Fibroblast of skin of left quadriceps (primary cell): ENCODE results near the gene RTTN.

ENCODE experiments used
- DNase-seq, 2 experiments: peaks; one replicate each; pipeline ENCODE4 v3.0.0-alpha.2; 2013; ENCODE audit warnings: low read depth in 2 of 2

RTTN gene

DNA sequence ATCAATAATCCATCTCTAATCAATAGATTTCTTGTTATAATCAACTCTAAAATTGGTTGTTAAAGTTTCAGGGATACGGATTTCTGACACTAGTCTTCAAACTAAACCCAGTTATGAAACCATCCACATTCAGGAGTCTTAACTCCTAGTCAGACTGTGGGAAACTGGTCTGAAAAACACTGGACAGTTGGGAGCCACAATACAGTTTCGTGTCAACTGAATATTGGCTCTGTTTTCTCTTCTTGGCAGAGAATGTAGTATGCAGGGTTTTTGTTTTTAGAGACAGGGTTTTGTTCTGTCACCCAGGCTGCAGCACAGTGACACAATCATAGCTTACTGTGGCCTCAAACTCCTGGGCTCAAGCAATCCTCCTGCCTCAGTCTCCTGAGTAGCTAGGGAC is 123.1 kb downstream of the RTTN start:
- DNase-seq, result no peak

DNA sequence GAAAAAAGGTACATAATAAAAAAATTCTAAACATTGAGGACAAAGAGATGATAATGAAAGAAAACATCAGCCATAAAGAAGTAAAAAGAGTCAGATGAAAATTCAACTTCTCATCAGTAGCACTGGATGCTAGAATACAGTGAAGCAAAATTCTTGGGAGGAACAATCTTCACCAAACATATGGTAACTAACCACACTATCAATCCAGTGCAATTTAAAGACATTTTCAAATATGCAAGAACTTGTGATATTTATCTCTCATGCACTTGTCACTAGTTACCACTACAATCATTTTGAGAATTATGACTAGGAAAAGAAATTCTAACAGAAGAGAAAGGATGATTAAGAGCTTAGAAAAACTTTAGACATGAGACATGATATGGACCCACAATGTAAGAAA is 127.4 kb downstream of the RTTN start:
- DNase-seq, result no peak

DNA sequence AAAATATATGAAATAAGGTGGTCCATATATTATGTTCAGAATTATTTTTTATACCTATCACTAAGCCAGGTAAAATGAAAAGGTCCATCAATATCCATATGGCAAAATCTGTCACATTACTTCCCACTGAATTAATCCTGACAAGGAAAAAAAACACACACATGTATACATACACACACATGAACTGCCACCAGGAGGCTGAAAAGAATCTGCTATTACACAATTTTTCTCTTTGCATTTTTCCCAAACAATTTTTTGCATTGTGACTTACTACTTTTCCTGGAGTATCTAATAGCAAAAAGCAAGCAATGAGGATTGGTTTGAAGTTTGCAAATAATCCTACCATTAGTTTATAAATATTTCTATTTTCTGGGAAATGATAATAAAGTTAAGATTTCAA is 129.6 kb downstream of the RTTN start:
- DNase-seq, result no peak

DNA sequence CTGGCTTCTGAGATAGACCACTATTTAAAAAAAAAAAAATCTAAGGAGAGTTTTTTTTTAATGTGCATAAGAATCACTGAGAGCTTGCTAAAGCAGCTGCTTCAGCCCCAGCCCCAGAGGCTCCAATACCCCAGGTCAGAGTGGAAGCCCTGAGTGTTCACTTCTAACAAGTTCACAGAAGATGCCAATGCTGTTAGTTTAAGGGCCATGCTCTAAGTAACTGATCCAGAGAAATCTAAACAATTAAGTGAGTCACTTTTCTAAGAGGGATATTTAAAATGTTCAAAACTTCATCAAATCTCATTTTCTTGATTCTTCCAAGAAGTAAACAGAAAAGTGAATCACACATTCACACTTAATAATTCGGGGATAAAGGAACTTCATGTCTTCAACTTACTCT is 131.4 kb downstream of the RTTN start:
- no peak for DNase-seq

DNA sequence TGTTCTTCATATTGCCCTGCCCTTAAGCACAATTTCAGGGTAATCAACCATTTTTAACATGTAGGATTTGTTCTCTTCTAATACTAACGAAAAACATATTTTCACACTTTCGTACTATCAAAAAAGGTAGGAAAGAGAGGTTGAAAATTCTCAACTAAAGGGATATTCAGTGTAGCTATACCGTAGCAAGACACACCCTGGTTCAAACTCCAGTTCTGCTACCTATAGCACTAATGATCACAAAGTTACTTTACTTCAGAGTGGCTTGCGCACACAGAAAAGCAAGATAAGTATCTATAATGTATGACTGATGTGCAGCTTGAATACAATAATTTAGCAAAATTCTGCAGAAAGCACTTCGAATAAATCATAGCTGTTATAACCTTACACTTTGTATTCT is 132.1 kb downstream of the RTTN start:
- DNase-seq, result no peak

DNA sequence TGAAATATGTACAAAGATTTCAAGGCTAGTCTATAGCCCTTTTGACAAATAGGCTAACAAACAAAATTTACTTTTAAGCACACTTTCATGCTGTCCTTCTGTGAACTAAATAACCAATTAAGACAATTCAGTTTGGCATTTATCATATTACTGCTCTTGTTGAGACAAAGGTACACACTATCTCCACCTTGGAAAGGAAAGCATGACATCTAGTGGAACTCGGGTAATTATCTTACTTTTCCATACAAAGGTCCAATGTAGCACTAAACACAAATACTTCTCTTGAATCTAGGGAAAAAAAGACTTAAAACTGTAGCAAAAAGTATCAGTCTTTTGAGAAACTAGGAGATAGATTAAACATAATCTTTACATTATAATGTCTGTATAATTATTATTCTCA is 132.8 kb downstream of the RTTN start:
- peak; percentile 20 to 25 for DNase-seq

DNA sequence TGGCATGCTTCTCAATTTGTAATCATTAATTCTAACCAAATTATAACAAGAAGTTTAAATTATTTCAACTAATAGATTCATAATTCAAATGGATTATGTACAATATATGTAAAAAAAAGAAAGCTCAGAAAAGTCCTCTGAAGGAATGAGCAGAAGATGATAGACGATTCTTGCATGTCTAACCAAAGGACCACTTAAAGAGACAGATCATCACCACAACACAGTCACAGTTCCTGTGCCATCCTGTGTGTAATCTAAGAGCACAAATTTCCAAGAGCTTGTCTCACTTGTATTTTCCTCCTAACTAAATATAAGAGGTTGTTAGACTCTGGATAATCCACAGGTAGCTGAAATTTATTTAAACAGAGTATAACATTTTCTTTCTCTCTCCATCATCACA is 135.5 kb downstream of the RTTN start:
- no peak for DNase-seq

DNA sequence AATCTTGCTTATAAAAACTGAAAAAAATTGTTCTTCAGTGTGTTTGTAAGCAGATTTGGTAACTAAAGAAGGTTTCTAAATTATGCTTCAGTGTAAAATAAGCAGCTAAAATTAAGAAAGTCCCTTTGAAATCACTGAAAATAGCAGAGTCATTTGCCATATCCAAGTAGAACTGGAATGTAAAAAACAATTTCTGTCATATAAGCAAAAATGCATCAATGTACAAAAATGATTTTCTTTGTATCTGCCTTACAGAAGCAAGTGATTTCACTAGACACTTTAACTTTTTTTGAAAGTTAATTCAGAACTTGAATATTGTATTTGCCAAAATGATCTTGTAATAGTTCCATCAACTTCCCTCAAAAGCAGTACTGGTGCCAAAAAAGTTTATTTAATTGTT is 136.1 kb downstream of the RTTN start:
- no peak for DNase-seq

DNA sequence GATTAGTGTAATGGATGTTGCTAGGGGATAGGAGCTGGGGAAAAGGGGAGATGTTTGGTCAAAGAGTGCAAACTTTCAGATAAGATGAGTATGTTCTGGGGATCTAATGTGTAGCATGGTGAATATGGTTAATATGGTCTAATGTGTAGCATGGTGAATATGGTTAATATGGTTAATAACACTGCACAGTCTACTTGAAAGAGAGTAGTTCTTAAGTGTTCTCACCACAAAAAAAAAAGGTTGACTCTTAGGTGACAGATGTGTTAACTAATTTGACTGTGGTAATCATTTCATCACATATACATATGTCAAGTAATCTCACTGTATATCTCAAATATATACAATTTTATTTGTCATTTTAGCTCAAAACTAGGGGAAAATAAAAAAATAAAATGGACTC is 136.5 kb downstream of the RTTN start:
- DNase-seq, result no peak

DNA sequence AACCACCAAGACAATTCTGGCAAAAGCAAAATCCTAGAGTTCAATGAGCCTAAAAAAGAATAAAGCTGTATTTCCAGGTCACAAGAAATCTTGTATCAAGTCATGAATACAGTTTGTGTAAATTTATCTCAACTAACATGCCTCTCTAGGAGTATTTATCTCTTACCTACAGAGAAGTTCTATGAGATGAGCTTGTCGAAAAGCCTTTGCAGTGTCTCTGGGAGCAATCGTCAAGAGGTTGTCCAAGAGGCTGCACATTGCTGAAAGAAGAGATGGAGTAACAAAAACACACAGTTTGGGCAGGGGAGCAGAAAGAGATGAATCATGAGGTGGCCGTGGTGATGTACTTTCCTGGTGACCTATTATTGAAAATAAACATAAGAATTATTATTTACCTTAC is 145.8 kb downstream of the RTTN start:
- DNase-seq, result no peak

DNA sequence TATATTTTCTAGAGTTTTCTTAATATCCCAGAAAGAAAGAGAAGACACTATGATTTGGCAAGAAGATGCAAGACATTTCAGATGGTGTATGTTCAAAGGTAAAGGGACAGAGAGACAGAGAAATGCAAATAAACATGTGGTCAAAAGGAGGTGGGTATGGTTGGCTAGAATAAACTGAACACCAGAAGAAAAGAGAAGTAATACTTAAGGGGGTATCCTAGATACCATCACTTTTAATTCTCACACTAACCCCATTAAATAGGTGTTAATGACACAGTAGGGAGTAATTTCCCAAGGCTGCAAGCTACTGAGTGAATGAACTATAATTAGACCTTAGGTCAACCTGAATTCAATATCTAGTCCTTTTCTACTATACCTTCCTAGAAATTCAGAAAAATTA is 146.6 kb downstream of the RTTN start:
- no peak for DNase-seq

DNA sequence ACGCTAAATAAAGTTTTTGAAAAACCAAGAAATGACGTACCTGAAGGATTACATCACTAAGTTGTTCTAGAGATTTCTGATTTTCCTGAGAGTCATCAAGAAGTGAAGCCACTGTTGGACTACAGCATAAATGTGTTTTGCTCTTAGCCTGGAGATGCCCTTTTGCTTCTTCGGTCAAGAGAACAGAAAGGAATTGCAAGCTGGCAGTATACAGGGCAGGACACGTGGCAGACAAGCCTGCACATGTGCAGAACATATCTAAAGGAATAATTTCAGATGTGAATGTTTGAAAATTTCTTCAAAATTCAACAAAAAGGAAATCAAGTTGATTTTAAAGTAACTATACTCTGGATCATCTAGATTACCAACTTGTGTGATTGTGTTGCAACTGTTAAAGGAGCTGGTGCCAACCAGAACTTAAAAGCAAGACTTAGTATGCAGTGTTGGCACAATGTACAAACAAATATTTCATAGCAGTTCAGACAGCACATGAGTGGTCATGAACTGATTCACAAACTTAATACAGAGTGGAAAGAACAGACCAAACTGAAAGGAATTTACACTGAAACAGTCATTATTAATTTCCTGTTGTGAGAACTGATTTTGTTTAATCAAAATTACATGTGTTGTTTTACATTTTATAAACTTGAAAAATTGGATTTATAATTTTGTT is 157.4 kb downstream of the RTTN start:
- DNase-seq, result peak; percentile 4 to 12

DNA sequence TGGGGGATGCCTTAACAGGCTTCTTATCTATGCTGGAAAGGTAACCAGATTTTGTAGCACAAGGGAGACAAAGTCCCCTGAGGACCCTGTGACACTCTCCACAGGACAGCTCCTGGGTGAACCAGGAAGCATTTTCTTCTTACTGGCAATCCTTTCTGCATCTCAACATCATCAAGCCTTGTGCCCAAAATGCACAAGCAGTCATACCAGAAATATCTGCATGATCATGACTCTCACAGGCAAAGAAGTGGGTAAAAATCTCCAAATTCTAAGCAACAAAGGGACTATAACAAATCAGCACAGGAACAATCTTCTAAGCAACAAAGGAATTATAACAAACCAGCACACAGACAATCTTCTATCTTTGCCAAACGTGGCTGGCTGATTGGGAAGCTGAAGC is 158.7 kb downstream of the RTTN start:
- no peak for DNase-seq

DNA sequence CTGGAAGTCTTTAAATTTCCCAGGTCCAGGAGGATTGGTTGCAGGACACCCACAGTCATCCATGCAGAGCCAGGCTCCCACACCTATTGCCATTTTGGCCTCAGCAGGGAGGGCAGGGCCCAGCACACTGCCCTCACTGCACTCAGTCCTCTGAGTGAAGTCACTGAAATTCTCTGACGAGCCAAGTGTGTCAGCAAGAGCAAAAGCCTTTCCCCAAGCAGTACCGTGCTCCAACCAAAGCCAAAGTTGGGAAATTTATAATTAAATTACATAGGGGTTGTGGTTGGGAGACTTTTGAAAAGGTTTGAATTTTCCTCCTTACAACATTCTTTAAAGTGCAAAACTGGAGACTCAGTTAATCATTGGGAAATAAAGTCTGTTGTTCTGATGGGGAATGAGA is 159.3 kb downstream of the RTTN start:
- DNase-seq, result peak; percentile 37 to 45

DNA sequence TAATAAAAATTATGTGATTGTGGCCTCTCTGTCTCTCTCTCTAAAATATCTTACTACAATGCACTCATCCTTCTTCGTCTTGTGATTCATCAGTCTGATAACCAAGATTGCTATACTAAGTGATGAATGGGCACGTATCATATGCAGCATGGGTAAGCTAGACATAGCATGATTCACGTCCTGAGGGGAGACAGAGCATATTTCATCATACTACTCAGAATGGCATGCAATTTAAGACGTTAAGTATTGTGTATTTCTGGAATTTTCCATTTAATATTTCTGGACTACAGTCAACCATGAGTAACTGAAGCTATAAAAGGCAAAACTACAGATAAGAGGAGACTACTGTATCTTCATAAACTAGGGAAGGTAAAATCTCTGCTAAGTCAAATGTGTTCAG is 160.9 kb downstream of the RTTN start:
- peak; percentile 96 for DNase-seq

DNA sequence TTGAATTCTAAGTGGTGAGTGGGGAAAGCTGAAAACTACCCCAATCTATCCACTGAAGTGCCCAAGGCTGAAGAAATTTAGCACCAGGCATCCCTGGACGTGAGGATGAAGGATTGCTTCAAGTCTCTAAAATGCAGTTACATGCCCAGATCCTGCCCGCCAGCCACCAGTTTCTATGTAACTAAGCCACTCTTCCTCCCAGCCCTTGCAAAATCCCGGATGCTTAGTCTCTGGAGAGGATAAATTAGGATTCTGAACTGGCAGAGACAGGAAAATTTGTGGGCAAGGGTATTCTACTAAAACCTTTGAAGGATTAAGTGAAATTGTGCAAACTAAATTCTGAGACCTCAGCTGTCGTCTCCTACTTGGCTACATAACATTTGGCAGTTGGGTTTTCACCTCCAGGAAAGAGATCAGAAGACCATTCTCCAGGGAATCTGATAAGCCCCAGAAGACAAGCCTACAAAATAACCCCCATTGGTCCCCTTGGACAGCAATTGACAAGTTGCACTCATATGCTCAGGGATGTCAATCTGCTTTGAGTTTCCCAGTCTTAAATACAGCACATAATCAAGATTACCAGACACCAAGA is 163.9 kb downstream of the RTTN start:
- DNase-seq, result no peak

DNA sequence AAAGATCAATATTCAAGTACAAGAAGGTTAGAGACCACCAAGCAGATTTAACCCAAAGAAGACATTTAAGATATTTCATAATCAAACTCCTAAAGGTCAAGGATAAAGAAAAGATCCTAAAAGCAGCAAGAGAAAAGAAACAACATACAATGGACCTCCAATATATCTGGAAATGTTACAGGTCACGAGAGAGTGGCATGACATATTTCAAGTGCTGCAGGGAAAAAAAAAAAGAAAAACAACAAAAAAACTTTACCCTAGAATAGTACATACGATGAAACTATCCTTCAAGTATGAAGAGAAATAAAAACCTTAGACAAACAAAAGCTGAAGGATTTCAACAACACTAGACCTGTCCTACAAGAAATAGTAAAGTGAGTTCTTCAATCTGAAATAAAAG is 166.3 kb downstream of the RTTN start:
- no peak for DNase-seq

DNA sequence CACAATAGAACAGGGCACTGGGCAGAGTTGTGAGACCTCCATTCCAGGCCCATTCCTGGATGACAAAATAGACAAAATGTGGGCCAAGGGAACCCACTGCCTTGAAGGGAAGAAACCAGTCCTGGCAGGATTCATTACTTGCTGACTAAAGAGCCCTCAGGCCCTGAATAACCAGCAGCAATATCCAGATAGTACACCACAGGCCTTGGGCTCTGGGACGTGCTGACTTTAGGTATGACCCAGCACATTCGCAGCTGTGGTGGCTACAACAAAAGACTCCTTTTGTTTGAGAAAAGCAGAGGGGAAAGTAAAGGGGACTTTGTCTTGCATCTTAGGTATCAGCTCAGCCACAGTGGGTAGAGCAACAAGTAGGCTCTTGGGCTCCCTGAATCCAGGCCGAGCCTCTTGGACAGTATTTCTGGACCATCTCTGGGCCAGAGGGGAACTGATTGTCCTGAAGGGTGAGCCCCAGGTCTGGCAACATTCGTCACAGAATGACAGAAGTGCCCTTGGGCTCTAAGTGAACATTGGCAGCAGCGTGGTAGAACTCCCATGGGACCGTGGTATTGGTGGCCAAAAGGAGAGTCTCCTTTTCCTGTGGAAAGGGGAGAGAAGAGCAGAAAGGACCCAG is 167.9 kb downstream of the RTTN start:
- DNase-seq, result no peak

DNA sequence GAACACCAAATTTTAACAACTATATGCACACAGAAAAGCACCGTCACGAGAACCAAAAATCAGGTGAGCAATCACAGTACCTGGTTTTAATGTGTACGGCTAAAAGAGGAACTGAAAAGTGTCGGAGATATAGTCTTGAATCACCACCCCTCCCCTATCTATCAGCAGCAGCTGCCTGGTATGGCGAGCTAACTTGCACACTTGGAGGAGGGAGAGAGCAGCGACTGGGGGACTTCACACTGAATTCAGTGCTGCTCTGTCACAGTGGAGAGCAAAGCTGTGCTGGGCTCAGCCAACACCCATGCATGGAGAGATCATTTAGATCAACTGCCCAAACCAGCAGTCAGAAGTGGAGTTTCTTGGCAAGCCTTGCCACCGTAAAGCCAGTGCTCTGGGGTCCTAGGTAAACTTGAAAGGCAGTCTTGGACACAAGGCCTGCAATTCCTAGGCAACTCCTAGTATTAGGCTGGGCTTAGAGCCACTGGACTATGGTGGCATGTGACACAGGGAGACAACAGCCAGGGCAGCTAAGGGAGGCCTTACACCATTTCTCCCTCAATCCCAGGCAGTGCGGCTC is 168.6 kb downstream of the RTTN start:
- DNase-seq, result no peak

DNA sequence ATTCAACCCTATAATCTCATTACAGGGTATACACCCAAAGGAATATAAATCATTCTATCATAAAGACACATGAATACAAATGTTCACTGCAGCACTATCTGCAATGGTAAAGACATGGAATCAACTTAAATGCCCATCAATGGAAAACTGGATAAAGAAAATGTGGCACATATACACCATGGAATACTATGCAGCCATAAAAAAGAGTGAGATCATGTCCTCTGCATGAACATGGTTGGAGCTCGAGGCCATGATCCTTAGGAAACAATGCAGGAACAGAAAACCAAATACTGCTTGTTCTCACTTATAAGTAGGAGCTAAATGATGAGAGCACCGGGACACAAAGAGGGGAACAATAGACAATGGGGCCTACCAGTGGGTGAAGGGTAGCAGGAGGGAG is 169.3 kb downstream of the RTTN start:
- no peak for DNase-seq

DNA sequence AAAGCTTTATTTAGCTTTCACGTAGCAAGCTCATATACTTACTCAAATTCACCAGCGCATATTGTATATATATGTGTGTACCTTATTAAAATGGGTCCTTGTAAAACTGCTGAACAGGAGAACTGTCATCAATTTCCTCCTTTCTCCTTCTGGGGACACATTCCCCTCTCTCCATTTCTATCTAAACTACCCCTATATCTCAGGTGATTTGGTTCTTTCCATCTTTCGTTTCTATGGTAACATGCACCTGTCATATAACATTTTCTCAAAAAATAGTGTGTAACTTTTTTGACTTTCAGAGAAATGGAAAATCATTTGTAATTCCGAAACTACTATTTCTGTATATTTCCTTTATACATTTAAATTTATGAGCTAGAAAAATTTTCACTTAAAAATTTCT is 174.3 kb downstream of the RTTN start:
- DNase-seq, result no peak

DNA sequence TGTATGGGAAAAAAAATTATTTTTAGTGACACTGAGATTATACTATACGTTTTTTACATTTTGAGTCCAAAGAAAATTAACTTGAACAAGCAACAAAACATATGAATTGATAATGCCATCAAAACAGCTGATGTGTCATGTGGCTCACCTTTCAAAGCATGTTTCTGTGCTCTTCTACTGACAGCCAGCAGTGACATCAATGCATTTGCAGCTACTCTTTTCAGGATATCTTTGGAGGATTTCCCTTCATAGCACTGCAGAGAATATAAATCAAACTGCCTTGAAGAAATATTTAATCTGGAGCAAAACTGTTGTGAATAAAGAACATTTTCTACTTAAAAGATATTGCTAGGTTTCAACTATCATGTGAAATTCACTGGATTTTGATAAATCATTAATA is 174.8 kb downstream of the RTTN start:
- DNase-seq, result no peak

DNA sequence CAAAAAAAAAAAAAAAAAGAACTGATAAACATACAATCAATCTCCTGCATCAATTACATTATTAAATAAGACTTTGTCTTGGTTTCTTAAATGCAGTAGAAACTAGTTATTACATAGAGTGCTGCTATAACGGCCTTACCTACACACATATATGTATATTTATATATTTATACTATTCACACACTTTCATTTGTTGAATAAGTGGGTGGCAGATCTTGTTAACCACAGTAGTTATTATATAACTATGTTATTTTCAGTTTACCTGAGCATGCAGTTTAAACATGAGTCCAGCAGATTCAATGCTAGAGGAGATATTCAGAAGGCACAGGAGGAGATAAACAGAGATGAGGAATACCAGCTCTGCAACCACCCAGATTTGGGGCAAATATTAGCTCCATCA is 176.3 kb downstream of the RTTN start:
- no peak for DNase-seq
